ENCODE measurements around the gene GMPPA. TPM values are rescaled to one million over a fixed set of nuclear protein-coding genes. Genes with fewer than 3 reads are reported as not detected.

The GMPPA gene
- total RNA-seq, 1 experiment from 2014 or later, result 51.9 TPM

DNA sequence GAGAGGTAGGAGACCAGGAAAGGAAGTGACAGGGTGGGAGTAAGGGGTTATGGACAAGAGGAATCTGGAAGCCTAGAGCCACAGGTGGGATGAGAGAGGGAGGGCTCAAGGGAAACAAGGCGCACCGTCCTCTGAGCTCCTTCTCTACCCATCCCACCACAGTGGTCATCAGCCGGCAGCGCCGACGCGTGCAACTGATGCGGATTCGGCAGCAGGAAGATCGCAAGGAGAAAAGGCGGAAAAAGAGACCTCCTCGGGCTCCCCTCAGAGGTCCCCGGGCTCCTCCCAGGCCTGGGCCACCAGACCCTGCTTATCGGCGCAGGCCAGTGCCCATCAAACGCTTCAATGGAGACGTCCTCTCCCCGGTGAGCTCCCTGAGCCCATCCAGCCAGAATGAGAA lies 50.3 kb downstream of the GMPPA start:
- Mint-ChIP-seq H3K27ac (no peak overlapping the region), H3K9me3 (no peaks in the 10 kb centered on the region), H3K27me3 (ENCODE audit: low read depth) (peaks cover 56% of the 10 kb centered on the region), H3K4me1 (peaks cover 18% of the 10 kb centered on the region), H3K36me3 (peaks cover 11% of the 10 kb centered on the region), H3K4me3 (no peak overlapping the region)
- CTCF ChIA-PET, result interaction anchor here (0.6 to 2.8 kb wide), 2 partner anchors 11 to 65 kb away, joined by 4 to 21 read pairs; no protein-coding TSS in a partner anchor
- ATAC-seq (no peak), DNase-seq (ENCODE audit: low spot score) (no peak)
- POLR2A ChIA-PET, result no interaction called here
- TF ChIP-seq, protein P1, sequence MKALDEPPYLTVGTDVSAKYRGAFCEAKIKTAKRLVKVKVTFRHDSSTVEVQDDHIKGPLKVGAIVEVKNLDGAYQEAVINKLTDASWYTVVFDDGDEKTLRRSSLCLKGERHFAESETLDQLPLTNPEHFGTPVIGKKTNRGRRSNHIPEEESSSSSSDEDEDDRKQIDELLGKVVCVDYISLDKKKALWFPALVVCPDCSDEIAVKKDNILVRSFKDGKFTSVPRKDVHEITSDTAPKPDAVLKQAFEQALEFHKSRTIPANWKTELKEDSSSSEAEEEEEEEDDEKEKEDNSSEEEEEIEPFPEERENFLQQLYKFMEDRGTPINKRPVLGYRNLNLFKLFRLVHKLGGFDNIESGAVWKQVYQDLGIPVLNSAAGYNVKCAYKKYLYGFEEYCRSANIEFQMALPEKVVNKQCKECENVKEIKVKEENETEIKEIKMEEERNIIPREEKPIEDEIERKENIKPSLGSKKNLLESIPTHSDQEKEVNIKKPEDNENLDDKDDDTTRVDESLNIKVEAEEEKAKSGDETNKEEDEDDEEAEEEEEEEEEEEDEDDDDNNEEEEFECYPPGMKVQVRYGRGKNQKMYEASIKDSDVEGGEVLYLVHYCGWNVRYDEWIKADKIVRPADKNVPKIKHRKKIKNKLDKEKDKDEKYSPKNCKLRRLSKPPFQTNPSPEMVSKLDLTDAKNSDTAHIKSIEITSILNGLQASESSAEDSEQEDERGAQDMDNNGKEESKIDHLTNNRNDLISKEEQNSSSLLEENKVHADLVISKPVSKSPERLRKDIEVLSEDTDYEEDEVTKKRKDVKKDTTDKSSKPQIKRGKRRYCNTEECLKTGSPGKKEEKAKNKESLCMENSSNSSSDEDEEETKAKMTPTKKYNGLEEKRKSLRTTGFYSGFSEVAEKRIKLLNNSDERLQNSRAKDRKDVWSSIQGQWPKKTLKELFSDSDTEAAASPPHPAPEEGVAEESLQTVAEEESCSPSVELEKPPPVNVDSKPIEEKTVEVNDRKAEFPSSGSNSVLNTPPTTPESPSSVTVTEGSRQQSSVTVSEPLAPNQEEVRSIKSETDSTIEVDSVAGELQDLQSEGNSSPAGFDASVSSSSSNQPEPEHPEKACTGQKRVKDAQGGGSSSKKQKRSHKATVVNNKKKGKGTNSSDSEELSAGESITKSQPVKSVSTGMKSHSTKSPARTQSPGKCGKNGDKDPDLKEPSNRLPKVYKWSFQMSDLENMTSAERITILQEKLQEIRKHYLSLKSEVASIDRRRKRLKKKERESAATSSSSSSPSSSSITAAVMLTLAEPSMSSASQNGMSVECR (CRISPR knock-in tag; IDR thresholded peaks at IDR 0.05; ENCODE audit: borderline replicate concordance), result no peak
- no peak for TF ChIP-seq SMAD3 (CRISPR knock-in tag; IDR thresholded peaks at IDR 0.05; ENCODE audit: borderline replicate concordance)
- TF ChIP-seq, protein P2, sequence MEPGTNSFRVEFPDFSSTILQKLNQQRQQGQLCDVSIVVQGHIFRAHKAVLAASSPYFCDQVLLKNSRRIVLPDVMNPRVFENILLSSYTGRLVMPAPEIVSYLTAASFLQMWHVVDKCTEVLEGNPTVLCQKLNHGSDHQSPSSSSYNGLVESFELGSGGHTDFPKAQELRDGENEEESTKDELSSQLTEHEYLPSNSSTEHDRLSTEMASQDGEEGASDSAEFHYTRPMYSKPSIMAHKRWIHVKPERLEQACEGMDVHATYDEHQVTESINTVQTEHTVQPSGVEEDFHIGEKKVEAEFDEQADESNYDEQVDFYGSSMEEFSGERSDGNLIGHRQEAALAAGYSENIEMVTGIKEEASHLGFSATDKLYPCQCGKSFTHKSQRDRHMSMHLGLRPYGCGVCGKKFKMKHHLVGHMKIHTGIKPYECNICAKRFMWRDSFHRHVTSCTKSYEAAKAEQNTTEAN (CRISPR knock-in tag; IDR thresholded peaks at IDR 0.05), result no peak
- no peak for TF ChIP-seq ZNF121 (CRISPR knock-in tag; IDR thresholded peaks at IDR 0.05)
- TF ChIP-seq GRHL2 (CRISPR knock-in tag; IDR thresholded peaks at IDR 0.05; ENCODE audit: insufficient replicate concordance, severe bottlenecking), result no peak
- TF ChIP-seq ZNF138 (CRISPR knock-in tag; conservative IDR thresholded peaks at IDR 0.05), result no peak
- TF ChIP-seq, protein P3, sequence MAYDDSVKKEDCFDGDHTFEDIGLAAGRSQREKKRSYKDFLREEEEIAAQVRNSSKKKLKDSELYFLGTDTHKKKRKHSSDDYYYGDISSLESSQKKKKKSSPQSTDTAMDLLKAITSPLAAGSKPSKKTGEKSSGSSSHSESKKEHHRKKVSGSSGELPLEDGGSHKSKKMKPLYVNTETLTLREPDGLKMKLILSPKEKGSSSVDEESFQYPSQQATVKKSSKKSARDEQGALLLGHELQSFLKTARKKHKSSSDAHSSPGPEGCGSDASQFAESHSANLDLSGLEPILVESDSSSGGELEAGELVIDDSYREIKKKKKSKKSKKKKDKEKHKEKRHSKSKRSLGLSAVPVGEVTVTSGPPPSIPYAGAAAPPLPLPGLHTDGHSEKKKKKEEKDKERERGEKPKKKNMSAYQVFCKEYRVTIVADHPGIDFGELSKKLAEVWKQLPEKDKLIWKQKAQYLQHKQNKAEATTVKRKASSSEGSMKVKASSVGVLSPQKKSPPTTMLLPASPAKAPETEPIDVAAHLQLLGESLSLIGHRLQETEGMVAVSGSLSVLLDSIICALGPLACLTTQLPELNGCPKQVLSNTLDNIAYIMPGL (CRISPR knock-in tag; IDR thresholded peaks at IDR 0.05), result no peak
- no peak for TF ChIP-seq JAZF1 (CRISPR knock-in tag; IDR thresholded peaks at IDR 0.05)
- TF ChIP-seq FOXJ3 (CRISPR knock-in tag; IDR thresholded peaks at IDR 0.05; ENCODE audit: borderline replicate concordance), result no peak
- no peak for TF ChIP-seq OVOL2 (CRISPR knock-in tag; IDR thresholded peaks at IDR 0.05; ENCODE audit: borderline replicate concordance)
- no peak for TF ChIP-seq PRRX2 (CRISPR knock-in tag; IDR thresholded peaks at IDR 0.05)
- no peak for TF ChIP-seq TEAD4 (CRISPR knock-in tag; IDR thresholded peaks at IDR 0.05)
- no peak for TF ChIP-seq EMX1 (CRISPR knock-in tag; IDR thresholded peaks at IDR 0.05)
- no peak for TF ChIP-seq HMGA2 (CRISPR knock-in tag; IDR thresholded peaks at IDR 0.05)
- no peak for TF ChIP-seq FOXK1 (CRISPR knock-in tag; IDR thresholded peaks at IDR 0.05)
- no peak for TF ChIP-seq CTCF (IDR thresholded peaks at IDR 0.05)
- no peak for TF ChIP-seq ZNF263 (CRISPR knock-in tag; IDR thresholded peaks at IDR 0.05; ENCODE audit: low read depth)
- no peak for TF ChIP-seq ZMAT4 (CRISPR knock-in tag; IDR thresholded peaks at IDR 0.05)
- TF ChIP-seq, protein P4, sequence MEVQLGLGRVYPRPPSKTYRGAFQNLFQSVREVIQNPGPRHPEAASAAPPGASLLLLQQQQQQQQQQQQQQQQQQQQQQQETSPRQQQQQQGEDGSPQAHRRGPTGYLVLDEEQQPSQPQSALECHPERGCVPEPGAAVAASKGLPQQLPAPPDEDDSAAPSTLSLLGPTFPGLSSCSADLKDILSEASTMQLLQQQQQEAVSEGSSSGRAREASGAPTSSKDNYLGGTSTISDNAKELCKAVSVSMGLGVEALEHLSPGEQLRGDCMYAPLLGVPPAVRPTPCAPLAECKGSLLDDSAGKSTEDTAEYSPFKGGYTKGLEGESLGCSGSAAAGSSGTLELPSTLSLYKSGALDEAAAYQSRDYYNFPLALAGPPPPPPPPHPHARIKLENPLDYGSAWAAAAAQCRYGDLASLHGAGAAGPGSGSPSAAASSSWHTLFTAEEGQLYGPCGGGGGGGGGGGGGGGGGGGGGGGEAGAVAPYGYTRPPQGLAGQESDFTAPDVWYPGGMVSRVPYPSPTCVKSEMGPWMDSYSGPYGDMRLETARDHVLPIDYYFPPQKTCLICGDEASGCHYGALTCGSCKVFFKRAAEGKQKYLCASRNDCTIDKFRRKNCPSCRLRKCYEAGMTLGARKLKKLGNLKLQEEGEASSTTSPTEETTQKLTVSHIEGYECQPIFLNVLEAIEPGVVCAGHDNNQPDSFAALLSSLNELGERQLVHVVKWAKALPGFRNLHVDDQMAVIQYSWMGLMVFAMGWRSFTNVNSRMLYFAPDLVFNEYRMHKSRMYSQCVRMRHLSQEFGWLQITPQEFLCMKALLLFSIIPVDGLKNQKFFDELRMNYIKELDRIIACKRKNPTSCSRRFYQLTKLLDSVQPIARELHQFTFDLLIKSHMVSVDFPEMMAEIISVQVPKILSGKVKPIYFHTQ (CRISPR knock-in tag; IDR thresholded peaks at IDR 0.05), result no peak
- TF ChIP-seq E2F4 (CRISPR knock-in tag; IDR thresholded peaks at IDR 0.05; ENCODE audit: borderline replicate concordance, low read depth), result no peak
